Measurements from ENCODE around the gene SIRT5. TPM values are rescaled to one million over a fixed set of nuclear protein-coding genes. Genes with fewer than 3 reads are reported as not detected.

SIRT5 gene
- total RNA-seq, 3 donors from 2014 or later: 10.2 to 20.6 (median 14.5) TPM

- no peak overlapping the region for H3K27ac ChIP-seq
- no peaks in the 10 kb centered on the region for H3K36me3 ChIP-seq
- H3K27me3 ChIP-seq: no peaks in the 10 kb centered on the region
- no peaks in the 10 kb centered on the region for H3K4me1 ChIP-seq
- H3K4me3 ChIP-seq: no peak overlapping the region
- no peak for DNase-seq (ENCODE audit: low spot score in 2 of 2)
- no peak for TF ChIP-seq POLR2A (IDR thresholded peaks at IDR 0.05)
- TF ChIP-seq, protein P1, sequence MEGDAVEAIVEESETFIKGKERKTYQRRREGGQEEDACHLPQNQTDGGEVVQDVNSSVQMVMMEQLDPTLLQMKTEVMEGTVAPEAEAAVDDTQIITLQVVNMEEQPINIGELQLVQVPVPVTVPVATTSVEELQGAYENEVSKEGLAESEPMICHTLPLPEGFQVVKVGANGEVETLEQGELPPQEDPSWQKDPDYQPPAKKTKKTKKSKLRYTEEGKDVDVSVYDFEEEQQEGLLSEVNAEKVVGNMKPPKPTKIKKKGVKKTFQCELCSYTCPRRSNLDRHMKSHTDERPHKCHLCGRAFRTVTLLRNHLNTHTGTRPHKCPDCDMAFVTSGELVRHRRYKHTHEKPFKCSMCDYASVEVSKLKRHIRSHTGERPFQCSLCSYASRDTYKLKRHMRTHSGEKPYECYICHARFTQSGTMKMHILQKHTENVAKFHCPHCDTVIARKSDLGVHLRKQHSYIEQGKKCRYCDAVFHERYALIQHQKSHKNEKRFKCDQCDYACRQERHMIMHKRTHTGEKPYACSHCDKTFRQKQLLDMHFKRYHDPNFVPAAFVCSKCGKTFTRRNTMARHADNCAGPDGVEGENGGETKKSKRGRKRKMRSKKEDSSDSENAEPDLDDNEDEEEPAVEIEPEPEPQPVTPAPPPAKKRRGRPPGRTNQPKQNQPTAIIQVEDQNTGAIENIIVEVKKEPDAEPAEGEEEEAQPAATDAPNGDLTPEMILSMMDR (IDR thresholded peaks at IDR 0.05): no peak
- no peak for TF ChIP-seq POLR2AphosphoS5 (IDR thresholded peaks at IDR 0.05)
- intact Hi-C loops (cut with DNase I; ENCODE audit: low total_unique reads): no loop called here
- no peaks in the 10 kb centered on the region for H3K9me3 ChIP-seq
Observed at GRCh38 chr6:13541496-13541895, 32.9 kb upstream of the SIRT5 start.

- H3K27me3 ChIP-seq: no peaks in the 10 kb centered on the region
- no peaks in the 10 kb centered on the region for H3K4me1 ChIP-seq
- H3K9me3 ChIP-seq: no peaks in the 10 kb centered on the region
- no peak for DNase-seq (ENCODE audit: low spot score in 2 of 2)
- H3K36me3 ChIP-seq: no peaks in the 10 kb centered on the region
- intact Hi-C loops (cut with DNase I; ENCODE audit: low total_unique reads): no loop called here
- H3K4me3 ChIP-seq: no peak overlapping the region
- no peak overlapping the region for H3K27ac ChIP-seq
- no peak for TF ChIP-seq POLR2A (IDR thresholded peaks at IDR 0.05)
- TF ChIP-seq, protein P1 (IDR thresholded peaks at IDR 0.05): no peak
- TF ChIP-seq POLR2AphosphoS5 (IDR thresholded peaks at IDR 0.05): no peak
Observed at GRCh38 chr6:13544454-13545186, 29.8 kb upstream of the SIRT5 start.

GRCh38 chr6:13545885-13546284 lies 28.5 kb upstream of the SIRT5 start:
- TF ChIP-seq POLR2AphosphoS5 (IDR thresholded peaks at IDR 0.05) (no peak), POLR2A (IDR thresholded peaks at IDR 0.05) (no peak)
- TF ChIP-seq, protein P1 (IDR thresholded peaks at IDR 0.05): no peak
- intact Hi-C loops (cut with DNase I; ENCODE audit: low total_unique reads): no loop called here
- H3K27me3 ChIP-seq: no peaks in the 10 kb centered on the region

GRCh38 chr6:13548500-13549210 lies 25.7 kb upstream of the SIRT5 start:
- H3K4me3 ChIP-seq: no peak overlapping the region
- TF ChIP-seq POLR2A (IDR thresholded peaks at IDR 0.05) (no peak), POLR2AphosphoS5 (IDR thresholded peaks at IDR 0.05) (no peak)
- TF ChIP-seq, protein P1 (IDR thresholded peaks at IDR 0.05): no peak
- no peak overlapping the region for H3K27ac ChIP-seq
- H3K9me3 ChIP-seq: no peaks in the 10 kb centered on the region
- intact Hi-C loops (cut with DNase I; ENCODE audit: low total_unique reads): no loop called here
- no peak for DNase-seq (ENCODE audit: low spot score in 2 of 2)
- H3K27me3 ChIP-seq: no peaks in the 10 kb centered on the region
- H3K36me3 ChIP-seq: no peaks in the 10 kb centered on the region
- no peaks in the 10 kb centered on the region for H3K4me1 ChIP-seq

More at GRCh38 chr6:13545885-13546284, 28.5 kb upstream of the SIRT5 start:
- no peak for DNase-seq (ENCODE audit: low spot score in 2 of 2)
- no peaks in the 10 kb centered on the region for H3K4me1 ChIP-seq
- H3K36me3 ChIP-seq: no peaks in the 10 kb centered on the region
- no peaks in the 10 kb centered on the region for H3K9me3 ChIP-seq
- no peak overlapping the region for H3K4me3 ChIP-seq
- H3K27ac ChIP-seq: no peak overlapping the region

GRCh38 chr6:13550656-13551055 lies 23.7 kb upstream of the SIRT5 start:
- H3K4me3 ChIP-seq: no peak overlapping the region
- no peaks in the 10 kb centered on the region for H3K27me3 ChIP-seq
- TF ChIP-seq, protein P1 (IDR thresholded peaks at IDR 0.05): no peak
- TF ChIP-seq POLR2A (IDR thresholded peaks at IDR 0.05): no peak
- TF ChIP-seq POLR2AphosphoS5 (IDR thresholded peaks at IDR 0.05): no peak
- no peaks in the 10 kb centered on the region for H3K36me3 ChIP-seq
- no peak for DNase-seq (ENCODE audit: low spot score in 2 of 2)
- no peak overlapping the region for H3K27ac ChIP-seq
- no peaks in the 10 kb centered on the region for H3K4me1 ChIP-seq
- no peaks in the 10 kb centered on the region for H3K9me3 ChIP-seq
- intact Hi-C loops (cut with DNase I; ENCODE audit: low total_unique reads): no loop called here
